Tracheal epithelial cell (primary cell): Measurements from ENCODE around the gene SAT2. TPM values are rescaled to one million over a fixed set of nuclear protein-coding genes. Genes with fewer than 3 reads are reported as not detected.

Source experiments
- total RNA-seq: library from RNA; depleted of rRNA; stranded (reverse); fragments of >200 nt; gene quantifications from 2 replicates; pipeline ENCODE4 v1.2.1, GENCODE V29; 2014

SAT2 gene
- total RNA-seq: 24.9 and 27.0 TPM in 2 replicates

GRCh38 chr17:7627250-7628121, at the start of gene SAT2:
TSS of gene SAT2 (minus strand) at chr17:7627821. CDS start at chr17:7627635, 186 bp downstream.

GRCh38 chr17:7650509-7651096, 23.0 kb upstream of the SAT2 start, which contains the start of gene ATP1B2:
TSS of gene ATP1B2 (plus strand) at chr17:7650926. CDS start at chr17:7651519, 593 bp downstream.

DNA sequence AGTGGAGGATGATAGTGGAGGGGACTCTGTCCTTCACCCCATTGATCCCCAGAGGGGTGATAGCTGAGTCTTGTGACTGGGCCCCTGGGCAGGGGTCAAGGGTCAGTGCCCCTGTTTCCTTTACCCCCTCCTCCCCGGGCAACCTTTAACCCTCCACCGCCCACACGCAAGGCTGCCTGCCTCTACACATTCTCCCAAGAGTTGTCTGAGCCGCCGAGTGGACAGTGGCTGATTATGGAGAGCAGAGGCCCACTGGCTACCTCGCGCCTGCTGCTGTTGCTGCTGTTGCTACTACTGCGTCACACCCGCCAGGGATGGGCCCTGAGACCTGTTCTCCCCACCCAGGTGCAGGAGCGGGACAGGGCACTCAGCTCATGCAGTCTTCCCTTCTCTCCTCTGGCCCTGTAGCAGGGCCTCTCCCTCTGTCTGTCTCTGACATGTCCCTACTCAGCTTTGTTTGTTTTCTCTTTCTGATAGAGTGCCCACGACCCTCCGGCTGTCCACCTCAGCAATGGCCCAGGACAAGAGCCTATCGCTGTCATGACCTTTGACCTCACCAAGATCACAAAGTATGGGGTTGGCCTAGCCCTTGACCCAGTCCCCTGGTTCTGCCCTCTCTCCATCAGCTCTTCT, 2.4 kb upstream of the SAT2 start, which contains the start of gene SHBG:
TSS of gene SHBG (plus strand) at position 197 of the 633 bp plus-strand sequence. CDS start at position 235, 38 bp downstream.

DNA sequence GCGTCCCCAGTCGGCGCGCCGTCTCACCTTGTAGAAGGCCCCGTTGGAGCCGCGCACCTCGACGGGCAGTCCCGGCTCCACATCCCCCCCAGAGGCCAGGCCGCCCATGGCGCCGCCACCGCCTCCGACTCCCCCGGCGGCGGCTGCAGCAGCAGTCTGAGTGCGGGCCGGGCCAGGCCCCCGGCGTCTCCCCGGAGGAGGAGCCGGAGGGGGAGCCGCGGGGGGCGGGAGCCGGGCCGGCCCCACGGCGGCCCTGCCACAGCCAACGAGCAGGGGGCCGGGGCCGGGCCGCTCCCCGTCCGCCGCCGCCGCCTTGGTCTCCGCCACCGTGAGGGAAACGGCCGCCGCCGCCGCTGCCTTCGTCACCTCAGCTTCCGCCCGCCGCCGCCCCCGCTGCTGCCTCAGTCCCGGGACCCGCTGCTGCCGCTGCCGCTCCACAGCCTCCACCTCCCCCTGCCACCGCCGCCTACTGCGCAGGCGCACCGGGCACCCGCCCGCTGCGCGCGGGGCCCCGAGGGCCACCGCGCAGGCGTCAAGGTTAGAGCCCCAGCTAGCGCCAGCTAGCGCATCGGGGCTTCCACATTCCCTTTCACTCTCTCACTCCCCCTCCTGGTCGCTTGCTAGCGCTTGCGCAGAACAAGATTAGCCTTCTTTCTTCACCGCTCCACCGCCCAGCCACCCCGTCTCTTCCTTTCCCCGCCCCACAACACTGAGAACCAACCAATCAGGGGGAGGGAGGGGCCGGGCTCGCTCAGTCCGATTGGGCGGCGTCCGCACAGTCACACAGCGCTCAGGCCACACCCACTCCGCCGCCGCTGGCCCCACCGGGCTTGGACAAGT, 13.0 kb downstream of the SAT2 start, which contains the start of gene FXR2:
TSS of gene FXR2 (minus strand) at position 473 of the 840 bp plus-strand sequence. CDS start at position 108, 365 bp downstream.

DNA sequence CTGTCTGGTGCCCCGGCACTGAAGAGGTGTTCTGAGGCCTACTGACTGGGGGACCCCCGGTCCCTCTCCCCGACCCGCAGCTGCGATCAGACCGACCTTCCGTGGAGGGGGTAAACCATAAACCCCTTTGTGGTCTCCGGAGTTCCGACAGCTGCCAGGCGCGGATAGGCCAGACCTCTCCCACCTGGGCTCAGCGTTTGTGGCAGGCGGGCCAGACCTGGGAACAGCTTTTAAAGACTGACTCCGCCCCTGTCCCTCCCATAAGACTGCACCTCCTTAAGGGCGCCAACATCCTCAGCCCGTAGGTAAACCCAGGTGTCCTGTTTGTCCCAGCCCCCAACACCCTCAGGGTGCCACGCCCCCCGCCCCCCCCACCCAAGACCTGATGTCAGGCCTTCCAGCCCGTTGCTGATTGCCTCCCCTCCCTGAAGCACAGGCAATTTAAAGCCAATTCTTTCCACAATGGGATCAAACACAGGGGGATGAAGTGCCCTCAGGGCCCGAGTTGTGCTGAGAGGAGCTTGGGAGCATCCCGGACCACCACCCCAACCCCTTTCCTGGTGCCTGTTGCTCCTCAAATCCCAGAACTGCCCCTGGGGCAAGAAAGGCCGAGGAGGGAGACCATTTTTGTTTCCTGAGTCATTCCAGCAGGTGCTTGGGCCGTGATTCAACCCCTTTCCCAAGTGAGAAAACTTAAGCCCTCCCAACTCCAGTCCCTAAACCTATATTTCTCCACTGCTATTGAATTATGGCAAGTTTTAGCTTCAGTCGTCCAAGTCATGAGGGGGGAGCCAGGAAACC, 37.5 kb downstream of the SAT2 start, which contains the start of gene SOX15:
TSS of gene SOX15 (minus strand) at position 204 of the 801 bp plus-strand sequence. CDS start 418 bp downstream, outside the sequence.

DNA sequence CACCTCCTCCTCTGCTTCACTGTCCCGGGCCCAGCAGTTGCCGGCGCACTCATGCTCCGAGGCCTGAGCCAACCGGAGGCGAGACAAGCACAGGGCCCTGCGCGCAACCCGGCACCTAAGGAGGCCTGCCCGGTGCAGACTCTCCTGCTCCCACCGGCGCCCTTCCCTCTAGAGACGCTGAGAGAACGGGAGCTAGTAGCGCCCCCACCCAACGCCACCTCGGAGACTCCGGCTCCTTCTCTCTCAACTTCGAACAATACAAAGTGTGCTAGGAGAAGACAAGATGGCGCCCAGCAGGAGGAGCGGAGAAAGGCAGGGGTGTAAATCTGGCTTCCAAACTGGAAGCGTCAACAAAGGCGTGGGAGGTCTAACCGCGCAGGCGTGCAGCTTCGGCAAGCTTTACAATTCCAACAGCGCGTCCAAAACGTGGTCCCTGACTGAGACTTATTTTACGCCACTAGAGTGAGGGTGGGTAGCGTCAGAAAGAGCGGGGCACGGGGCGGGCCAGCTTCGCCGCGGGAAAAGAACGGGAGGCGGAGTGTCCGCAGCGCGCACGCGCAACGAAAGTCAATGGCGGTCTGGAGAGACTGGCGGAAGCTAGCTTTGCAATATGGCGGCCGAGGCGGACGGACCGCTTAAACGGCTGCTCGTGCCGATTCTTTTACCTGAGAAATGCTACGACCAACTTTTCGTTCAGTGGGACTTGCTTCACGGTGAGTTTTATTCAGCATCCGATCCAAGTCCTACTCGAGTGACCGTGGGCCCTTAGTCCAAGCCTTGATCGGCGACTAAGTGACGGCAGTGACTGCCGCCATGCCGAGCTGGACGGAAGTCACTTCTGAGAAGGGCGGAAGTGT, 44.1 kb downstream of the SAT2 start, which contains the start of gene MPDU1:
TSS of gene MPDU1 (plus strand) at position 600 of the 857 bp plus-strand sequence. CDS start at position 611, 11 bp downstream.

GRCh38 chr17:7579001-7579833, 48.4 kb downstream of the SAT2 start, which contains the start of gene CD68:
TSS of gene CD68 (plus strand) at chr17:7579638. CDS start at chr17:7579678, 40 bp downstream.

Other genes starting within 250 kb of the SAT2 start
- gene TNK1, start 246.7 kb downstream of the SAT2 start, total RNA-seq: 9.9 and 11.9 TPM in 2 replicates
- 15.8 and 35.2 TPM in 2 replicates for gene PLSCR3, start 233.3 kb downstream of the SAT2 start, total RNA-seq
- gene TMEM256, start 223.7 kb downstream of the SAT2 start, total RNA-seq: 125 and 144 TPM in 2 replicates
- 1.9 TPM in 2 replicates for gene NLGN2, start 220.0 kb downstream of the SAT2 start, total RNA-seq
- not detected in 2 replicates for gene SPEM1, start 207.5 kb downstream of the SAT2 start, total RNA-seq
- gene SPEM2, start 202.2 kb downstream of the SAT2 start, total RNA-seq: not detected in 2 replicates
- not detected in 2 replicates for gene SPEM3, start 199.0 kb downstream of the SAT2 start, total RNA-seq
- gene TMEM102, start 192.4 kb downstream of the SAT2 start, total RNA-seq: 13.4 and 28.7 TPM in 2 replicates
- 23.7 and 32.8 TPM in 2 replicates for gene FGF11, start 188.3 kb downstream of the SAT2 start, total RNA-seq
- gene CHRNB1, start 182.8 kb downstream of the SAT2 start, total RNA-seq: 6.2 and 8.7 TPM in 2 replicates
- gene ZBTB4, start 148.2 kb downstream of the SAT2 start, total RNA-seq: 16.4 and 22.4 TPM in 2 replicates
- not detected in 2 replicates for gene SLC35G6, start 146.4 kb downstream of the SAT2 start, total RNA-seq
- 40.7 and 46.7 TPM in 2 replicates for gene POLR2A, start 143.5 kb downstream of the SAT2 start, total RNA-seq
- gene TNFSF12, start 78.8 kb downstream of the SAT2 start, total RNA-seq: 2.2 and 4.0 TPM in 2 replicates
- 5.3 and 8.2 TPM in 2 replicates for gene TNFSF13, start 69.1 kb downstream of the SAT2 start, total RNA-seq
- gene SENP3, start 65.9 kb downstream of the SAT2 start, total RNA-seq: 102 and 137 TPM in 2 replicates
- gene CD68, start 48.2 kb downstream of the SAT2 start, total RNA-seq: 12.8 and 21.3 TPM in 2 replicates
- 92.1 and 93.3 TPM in 2 replicates for gene MPDU1, start 44.0 kb downstream of the SAT2 start, total RNA-seq
- gene SOX15, start 37.7 kb downstream of the SAT2 start, total RNA-seq: 30.6 and 59.9 TPM in 2 replicates
- 42.8 and 59.8 TPM in 2 replicates for gene FXR2, start 12.9 kb downstream of the SAT2 start, total RNA-seq
- gene SHBG, start 2.3 kb upstream of the SAT2 start, total RNA-seq: 0.43 and 0.48 TPM in 2 replicates
- gene ATP1B2, start 23.1 kb upstream of the SAT2 start, total RNA-seq: not detected in 2 replicates
- 15.8 and 23.1 TPM in 2 replicates for gene TP53, start 59.7 kb upstream of the SAT2 start, total RNA-seq
- gene WRAP53, start 60.7 kb upstream of the SAT2 start, total RNA-seq: 4.6 and 4.7 TPM in 2 replicates
- gene EFNB3, start 77.4 kb upstream of the SAT2 start, total RNA-seq: 0.48 TPM in 1 of 2 replicates, not detected in the other
- 0.21 TPM in 1 of 2 replicates, not detected in the other for gene DNAH2, start 89.9 kb upstream of the SAT2 start, total RNA-seq
- gene KDM6B, start 206.4 kb upstream of the SAT2 start, total RNA-seq: 3.4 and 6.3 TPM in 2 replicates
- 0.43 and 0.96 TPM in 2 replicates for gene TMEM88, start 227.2 kb upstream of the SAT2 start, total RNA-seq
- gene NAA38, start 229.7 kb upstream of the SAT2 start, total RNA-seq: 45.1 and 49.0 TPM in 2 replicates
- 8.5 and 9.6 TPM in 2 replicates for gene CYB5D1, start 230.2 kb upstream of the SAT2 start, total RNA-seq